Neutrophil (primary cell): ENCODE results near the gene HRH2.

ENCODE experiments used
- H3K27ac ChIP-seq: fragments of 200-600 bp; sonication (generic); 2 replicates; pipeline ENCODE4 v1.5.1; 2016; ENCODE audit warnings: mild to moderate bottlenecking, moderate library complexity
- H3K27me3 ChIP-seq: fragments of 200-600 bp; sonication (generic); 2 replicates; pipeline ENCODE4 v1.6.0; 2016; ENCODE audit warnings: mild to moderate bottlenecking
- H3K36me3 ChIP-seq: fragments of 200-600 bp; sonication (generic); 2 replicates; pipeline ENCODE4 v1.5.1; 2017
- H3K4me1 ChIP-seq, 2 experiments: fragments of 200-600 bp in 1 of 2; sonication (generic) in 1 of 2; 1 replicate in 1 of 2; 2 replicates in 1 of 2; pipeline versions ENCODE4 v1.5.1 to v1.6.1; 2013 to 2016; ENCODE audit warnings: low read depth in 1 of 2, low read length in 1 of 2, mild to moderate bottlenecking in 1 of 2, moderate library complexity in 1 of 2; ENCODE audit not compliant: control insufficient read depth in 1 of 2, insufficient read depth in 1 of 2
- H3K4me3 ChIP-seq, 2 experiments: fragments of 200-600 bp in 1 of 2; sonication (generic) in 1 of 2; 1 replicate in 1 of 2; 2 replicates in 1 of 2; pipeline ENCODE4 v1.5.1; 2013 to 2016; ENCODE audit warnings: low read depth in 1 of 2, low read length in 1 of 2, mild to moderate bottlenecking in 1 of 2, moderate library complexity in 1 of 2
- H3K9me3 ChIP-seq: fragments of 200-600 bp; sonication (generic); 2 replicates; pipeline ENCODE4 v1.5.1; 2016
- CTCF ChIP-seq: fragments of 200-600 bp; sonication (generic); IDR thresholded peaks from 2 replicates; pipeline ENCODE4 v1.5.1; 2016; ENCODE audit warnings: antibody characterized with exemption

Gene HRH2

GRCh38 chr5:175685701-175686350, 28.0 kb downstream of the HRH2 start:
- Histone ChIP-seq H3K27me3 (no peaks in the 10 kb centered on the region), H3K4me3 (no peak overlapping the region), H3K9me3 (no peaks in the 10 kb centered on the region), H3K27ac (no peak overlapping the region), H3K36me3 (peaks cover 60% of the 10 kb centered on the region), H3K4me1 (peaks cover 68 to 76% of the 10 kb centered on the region in 2 experiments)
- no peak for TF ChIP-seq CTCF

GRCh38 chr5:175686396-175686795, 28.5 kb downstream of the HRH2 start:
- no peaks in the 10 kb centered on the region for H3K9me3 ChIP-seq
- no peak overlapping the region for H3K4me3 ChIP-seq
- H3K36me3 ChIP-seq, result peaks cover 60% of the 10 kb centered on the region
- no peaks in the 10 kb centered on the region for H3K27me3 ChIP-seq
- peaks cover 68 to 76% of the 10 kb centered on the region in 2 experiments for H3K4me1 ChIP-seq
- H3K27ac ChIP-seq, result no peak overlapping the region
- TF ChIP-seq CTCF, result no peak

GRCh38 chr5:175686826-175687225, 29.0 kb downstream of the HRH2 start:
- H3K4me3 ChIP-seq, result no peak overlapping the region
- peak overlapping the region; percentile 84 for H3K27ac ChIP-seq
- no peaks in the 10 kb centered on the region for H3K27me3 ChIP-seq
- no peak for TF ChIP-seq CTCF
- no peaks in the 10 kb centered on the region for H3K9me3 ChIP-seq
- peaks cover 69 to 76% of the 10 kb centered on the region in 2 experiments for H3K4me1 ChIP-seq
- peaks cover 60% of the 10 kb centered on the region for H3K36me3 ChIP-seq

- no peak overlapping the region for H3K4me3 ChIP-seq
- TF ChIP-seq CTCF, result no peak
- H3K9me3 ChIP-seq, result no peaks in the 10 kb centered on the region
- H3K27me3 ChIP-seq, result no peaks in the 10 kb centered on the region
- H3K4me1 ChIP-seq, result peaks cover 74 to 78% of the 10 kb centered on the region in 2 experiments
- H3K36me3 ChIP-seq, result peaks cover 65% of the 10 kb centered on the region
- H3K27ac ChIP-seq, result peak overlapping the region; percentile 84
These were observed 29.4 kb downstream of the HRH2 start for GRCh38 chr5:175687231-175687701.

- TF ChIP-seq CTCF, result no peak
- no peaks in the 10 kb centered on the region for H3K9me3 ChIP-seq
- H3K4me1 ChIP-seq, result peaks cover 87 to 91% of the 10 kb centered on the region in 2 experiments
- no peaks in the 10 kb centered on the region for H3K27me3 ChIP-seq
- peak overlapping the region; percentile 47 to 61 for H3K4me3 ChIP-seq
- peak overlapping the region; percentile 84 for H3K27ac ChIP-seq
- H3K36me3 ChIP-seq, result peaks cover 56% of the 10 kb centered on the region
These were observed 30.7 kb downstream of the HRH2 start for GRCh38 chr5:175688352-175689146.
